ENCODE data around the gene WNT9B. TPM values are rescaled to one million over a fixed set of nuclear protein-coding genes. Genes with fewer than 3 reads are reported as not detected.

The WNT9B gene
- total RNA-seq, 1 experiment from 2014 or later = 0.70 TPM

GRCh38 chr17:46929413-46929812 is 78.0 kb downstream of the WNT9B start:
- no peak overlapping the region for H4K91ac ChIP-seq (ENCODE audit: insufficient read length, low read depth, low read length)
- no peaks in the 10 kb centered on the region for H3K4me1 ChIP-seq (ENCODE audit: insufficient read depth, low read length)
- H3K27ac Mint-ChIP-seq = no peak overlapping the region
- H3K27ac ChIP-seq (ENCODE audit: insufficient read length, low read depth, low read length) = no peak overlapping the region
- H3K18ac ChIP-seq (ENCODE audit: insufficient read length, low read depth, low read length) = no peak overlapping the region
- H3K56ac ChIP-seq (ENCODE audit: insufficient read length, low read depth, low read length) = no peak overlapping the region
- no peak overlapping the region for H2BK5ac ChIP-seq (ENCODE audit: insufficient read length, low read length)
- H2BK120ac ChIP-seq (ENCODE audit: low read depth, low read length, poor library complexity, severe bottlenecking) = no peak overlapping the region
- no peaks in the 10 kb centered on the region for H3K27me3 ChIP-seq (ENCODE audit: insufficient read depth, low read length)
- H3K4me1 Mint-ChIP-seq = peaks cover 0 to 2% of the 10 kb centered on the region in 2 experiments; a peak in 1 of 4 replicates
- no CpG with 5 or more reads among the region's 6 CpGs for WGBS (ENCODE audit: extremely low coverage, insufficient read length, low lambda C conversion rate)
- H2BK12ac ChIP-seq (ENCODE audit: insufficient read length, low read depth, low read length) = no peak overlapping the region
- H3K4me2 ChIP-seq (ENCODE audit: insufficient read depth, insufficient read length, low read length) = no peak overlapping the region
- H2BK20ac ChIP-seq (ENCODE audit: low read depth, low read length, poor library complexity, severe bottlenecking) = no peak overlapping the region
- H4K20me1 ChIP-seq (ENCODE audit: control insufficient read depth, insufficient read depth, insufficient read length) = no peaks in the 10 kb centered on the region
- no peak overlapping the region for H4K8ac ChIP-seq (replicated peaks; ENCODE audit: insufficient read length, low read depth, low read length)
- no peak overlapping the region for H3K23ac ChIP-seq (ENCODE audit: insufficient read length, low read depth, low read length)
- no peaks in the 10 kb centered on the region for H3K9me3 Mint-ChIP-seq
- peaks cover 14% of the 10 kb centered on the region for H3K79me1 ChIP-seq (ENCODE audit: insufficient read depth, low read depth, low read length, poor library complexity, severe bottlenecking)
- no peak overlapping the region for H4K5ac ChIP-seq (ENCODE audit: insufficient read length, low read depth, low read length)
- DNase-seq = no peak
- H3K4me3 Mint-ChIP-seq = no peak overlapping the region
- no peak overlapping the region for H3T11ph ChIP-seq (ENCODE audit: low read length)
- no peaks in the 10 kb centered on the region for H3K23me2 ChIP-seq (ENCODE audit: insufficient read length, low read depth, low read length, poor library complexity, severe bottlenecking)
- no peak overlapping the region for H3K4ac ChIP-seq (ENCODE audit: low read depth, low read length)
- no peak for TF ChIP-seq CTCF (conservative IDR thresholded peaks at IDR 0.05)
- H3K36me3 Mint-ChIP-seq (ENCODE audit: insufficient read depth in 1 of 3, low read depth in 3 of 3) = peaks cover 24 to 42% (median 40%) of the 10 kb centered on the region in 3 experiments; a peak in 6 of 7 replicates
- no peak overlapping the region for H2BK15ac ChIP-seq (ENCODE audit: low read depth, low read length)
- no peak overlapping the region for H3K14ac ChIP-seq (ENCODE audit: insufficient read depth, low read length)
- H2AFZ ChIP-seq (ENCODE audit: low read length) = no peak overlapping the region
- no peak overlapping the region for H2AK5ac ChIP-seq (ENCODE audit: insufficient read length, low read length)
- H3K9me3 ChIP-seq (ENCODE audit: control insufficient read depth, low read depth, low read length) = no peaks in the 10 kb centered on the region
- H3K79me2 ChIP-seq (ENCODE audit: insufficient read depth, low read length) = peaks cover 15% of the 10 kb centered on the region; the same call in 1 of the 2 replicates
- no peaks in the 10 kb centered on the region for H3K27me3 Mint-ChIP-seq (ENCODE audit: low read depth)
- H3K9ac ChIP-seq (ENCODE audit: extremely low read depth, insufficient read length, low read length) = no peak overlapping the region
